Left ventricle myocardium superior (tissue), 1 donor: Measurements from ENCODE around the gene SCYL1. TPM values are rescaled to one million over a fixed set of nuclear protein-coding genes. Genes with fewer than 3 reads are reported as not detected.
A peak's percentile ranks its signal among the peaks of the same experiment; 100 is the strongest.
"Not testable (repeated sequence)": the region's sequence is repeated elsewhere in the genome, so short reads cannot be mapped to it uniquely, and the experiment has no call there.

Experiments used
- ATAC-seq: fragments of 200-7000 bp; cut with Tn5 transposase; one replicate; pipeline ENCODE4 v1.9.1; 2020; ENCODE audit warnings: mild to moderate bottlenecking, moderate library complexity
- DNase-seq: peaks from one replicate; pipeline ENCODE4 v3.0.0-alpha.2; 2020
- intact Hi-C: fragments of 100-400 bp; cut with micrococcal nuclease; formaldehyde crosslinking; loops from one replicate; pipeline ENCODE4 v1.11.0; 2022
- total RNA-seq: library from RNA; stranded (reverse); fragmentation: NEBNext Ultra II Directional; extraction: Animal tissue kit (Norgen Biotek cat#: 25700); gene quantifications from one replicate; pipeline ENCODE4 v1.2.1, GENCODE V29; 2021
- donor health status: DM: no; HTN: yes; CAD: no; lungs with severe emphysema.

Gene SCYL1
- total RNA-seq, 1 donor from 2014 or later: 60.4 TPM

- ATAC-seq (no peak), DNase-seq (peak; percentile 30)
- intact Hi-C loops: no loop called here
Observed at GRCh38 chr11:65559535-65559934, 34.7 kb downstream of the SCYL1 start.

GRCh38 chr11:65559951-65560537, 35.2 kb downstream of the SCYL1 start:
- ATAC-seq: peak; percentile 43
- DNase-seq: no peak
- intact Hi-C loops: no loop called here

- peak; percentile 5 for ATAC-seq
- intact Hi-C loops: no loop called here
- peak; percentile 75 for DNase-seq
Observed at GRCh38 chr11:65560555-65561418, 35.9 kb downstream of the SCYL1 start.

DNA sequence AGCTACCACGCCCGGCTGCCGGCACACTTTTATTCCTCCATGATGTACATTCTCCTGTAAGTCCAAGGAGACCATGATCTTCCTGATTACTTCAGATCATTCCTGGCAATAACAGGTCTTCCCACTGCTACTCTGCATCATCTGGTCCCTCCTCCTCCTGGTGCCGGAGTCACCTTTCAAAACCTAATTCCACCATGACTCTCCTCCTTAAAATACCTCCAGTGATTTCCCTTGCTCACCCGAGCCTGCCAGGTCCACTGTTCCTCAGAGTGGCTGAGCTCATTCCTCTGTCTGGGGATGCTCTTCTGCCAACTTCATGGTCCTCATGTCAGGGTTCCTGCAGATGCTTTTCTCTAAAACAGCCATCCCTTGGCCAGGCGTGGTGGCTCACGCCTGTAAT, 37.1 kb downstream of the SCYL1 start:
- ATAC-seq (no peak), DNase-seq (no peak)
- intact Hi-C loops: no loop called here

- no peak for DNase-seq
- intact Hi-C loops: no loop called here
- no peak for ATAC-seq
Observed at GRCh38 chr11:65562788-65563187, 37.9 kb downstream of the SCYL1 start.

- ATAC-seq: no peak
- DNase-seq: no peak
- intact Hi-C loops: no loop called here
Observed at GRCh38 chr11:65563601-65564000, 38.7 kb downstream of the SCYL1 start.

GRCh38 chr11:65564879-65565559, 40.1 kb downstream of the SCYL1 start:
- DNase-seq, ATAC-seq, intact Hi-C loops: not testable (repeated sequence)

GRCh38 chr11:65565624-65566453, 41.0 kb downstream of the SCYL1 start:
- intact Hi-C loops: no loop called here
- DNase-seq: no peak
- ATAC-seq: no peak

GRCh38 chr11:65569164-65569972, 44.5 kb downstream of the SCYL1 start:
- intact Hi-C loops: no loop called here
- ATAC-seq (peak; percentile 18), DNase-seq (no peak)

- ATAC-seq: peak; percentile 84
- peak; percentile 99 for DNase-seq
- intact Hi-C loops: no loop called here
Observed at GRCh38 chr11:65569973-65570918, 45.4 kb downstream of the SCYL1 start, which contains the start of gene ZNRD2. TSS of gene ZNRD2 (plus strand) at chr11:65570477. CDS start at chr11:65570492, 15 bp downstream.

- ATAC-seq (no peak), DNase-seq (no peak)
- intact Hi-C loops: no loop called here
Observed at GRCh38 chr11:65571420-65571819, 46.5 kb downstream of the SCYL1 start.

DNA sequence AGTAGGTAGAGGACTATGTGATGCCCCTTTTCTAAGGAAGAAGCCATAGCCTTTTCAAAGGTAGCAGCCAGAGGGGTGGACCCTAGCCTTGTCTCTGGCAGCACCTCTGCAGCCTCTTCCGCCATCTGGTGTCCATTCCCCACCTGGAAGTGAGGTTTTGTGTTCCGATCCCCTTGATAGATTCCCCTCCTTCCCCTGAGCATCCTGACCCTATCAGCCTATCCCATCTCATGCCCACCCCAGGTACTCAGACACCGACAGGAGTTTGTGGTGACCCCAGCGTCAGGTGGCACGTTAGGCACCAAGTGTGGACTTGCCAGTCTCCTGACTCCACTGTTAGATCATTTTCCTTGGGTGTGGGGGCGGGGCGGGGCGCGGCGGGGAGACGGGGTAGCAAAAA, 47.1 kb downstream of the SCYL1 start:
- DNase-seq (no peak), ATAC-seq (no peak)
- intact Hi-C loops: no loop called here

DNA sequence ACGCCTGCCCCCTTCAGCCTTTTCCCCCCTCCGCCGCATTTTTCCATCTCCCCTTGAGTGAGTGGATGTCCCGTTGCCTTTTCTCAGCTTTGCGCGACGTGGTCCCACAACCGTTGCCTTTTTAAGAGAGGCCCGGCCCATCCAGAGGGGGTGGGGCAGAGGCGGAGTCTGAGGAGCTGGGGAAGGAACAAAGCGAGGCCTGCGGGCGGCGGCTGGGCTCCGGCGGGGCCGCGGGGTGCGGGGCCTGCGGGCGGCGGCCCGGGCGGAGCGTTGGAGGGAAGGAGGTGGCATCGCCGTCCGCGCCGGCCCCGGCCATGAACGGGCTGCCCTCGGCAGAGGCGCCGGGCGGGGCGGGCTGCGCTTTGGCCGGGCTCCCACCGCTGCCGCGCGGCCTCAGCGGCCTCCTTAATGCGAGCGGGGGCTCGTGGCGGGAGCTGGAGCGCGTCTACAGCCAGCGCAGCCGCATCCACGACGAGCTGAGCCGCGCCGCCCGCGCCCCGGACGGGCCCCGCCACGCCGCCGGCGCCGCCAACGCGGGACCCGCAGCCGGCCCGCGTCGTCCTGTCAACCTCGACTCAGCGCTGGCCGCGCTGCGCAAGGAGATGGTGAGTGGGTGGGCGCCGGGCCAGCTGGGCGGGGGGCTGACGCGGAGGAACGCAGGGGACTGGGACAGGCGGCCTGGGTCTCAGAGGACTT, 47.6 kb downstream of the SCYL1 start, which contains the start of gene FAM89B:
Gene FAM89B, plus strand, starts transcription at position 183 of the 696 bp plus-strand sequence. Its CDS starts 132 bp downstream, at position 315.
- peak; percentile 95 for DNase-seq
- intact Hi-C loops: no loop called here
- ATAC-seq: peak; percentile 20

- intact Hi-C loops: no loop called here
- ATAC-seq: no peak
- peak; percentile 49 for DNase-seq
Observed at GRCh38 chr11:65573391-65574079, 48.7 kb downstream of the SCYL1 start.

GRCh38 chr11:65574109-65574810, 49.4 kb downstream of the SCYL1 start:
- ATAC-seq (peak; percentile 56), DNase-seq (peak; percentile 95)
- intact Hi-C loops: no loop called here
